Adrenal gland (tissue), 5 donors: ENCODE measurements around the gene NF1.

Experiments used
- CTCF ChIP-seq, 6 experiments: fragments of 450-650 bp in 4 of 6; fragments of 200-600 bp in 2 of 6; sonication (generic) in 1 of 6; IDR thresholded peaks; 1 replicate in 5 of 6; 2 replicates in 1 of 6; pipeline versions ENCODE4 v1.5.1 to v1.8.0; 2016 to 2021; ENCODE audit warnings: antibody characterized with exemption in 6 of 6, mild to moderate bottlenecking in 2 of 6, moderate library complexity in 1 of 6
- POLR2A ChIP-seq, 2 donors: fragments of 450-650 bp; IDR thresholded peaks; one replicate each; pipeline ENCODE4 v1.6.1; 2017; ENCODE audit warnings: antibody characterized with exemption in 2 of 2, mild to moderate bottlenecking in 2 of 2, moderate library complexity in 1 of 2
- donor health status: DM: no; HTN: no; CAD: no.

- TF ChIP-seq CTCF (IDR thresholded peaks at IDR 0.05) = no peak
- TF ChIP-seq POLR2A (IDR thresholded peaks at IDR 0.05) = no peak
These were observed 157.2 kb downstream of the NF1 start for GRCh38 chr17:31251970-31252328.
